PC-3 (cell line): ENCODE measurements around the gene PCDHGB3.

ENCODE experiments used
- CTCF ChIP-seq: fragments of 300-600 bp; sonication (generic); conservative IDR thresholded peaks from 2 replicates; pipeline ENCODE4 v1.5.1; 2017; ENCODE audit warnings: antibody characterized with exemption, low read depth, mild to moderate bottlenecking, low read length
- EZH2 ChIP-seq: fragments of 300-600 bp; sonication (generic); IDR thresholded peaks from one replicate; pipeline ENCODE4 v1.6.1; 2017; ENCODE audit warnings: antibody characterized with exemption, mild to moderate bottlenecking, low read length; ENCODE audit not compliant: unreplicated experiment
- EZH2phosphoT487 ChIP-seq: fragments of 300-600 bp; sonication (generic); IDR thresholded peaks from 2 replicates; pipeline ENCODE4 v1.6.1; 2018; ENCODE audit warnings: mild to moderate bottlenecking, antibody characterized with exemption, low read length, borderline replicate concordance

DNA sequence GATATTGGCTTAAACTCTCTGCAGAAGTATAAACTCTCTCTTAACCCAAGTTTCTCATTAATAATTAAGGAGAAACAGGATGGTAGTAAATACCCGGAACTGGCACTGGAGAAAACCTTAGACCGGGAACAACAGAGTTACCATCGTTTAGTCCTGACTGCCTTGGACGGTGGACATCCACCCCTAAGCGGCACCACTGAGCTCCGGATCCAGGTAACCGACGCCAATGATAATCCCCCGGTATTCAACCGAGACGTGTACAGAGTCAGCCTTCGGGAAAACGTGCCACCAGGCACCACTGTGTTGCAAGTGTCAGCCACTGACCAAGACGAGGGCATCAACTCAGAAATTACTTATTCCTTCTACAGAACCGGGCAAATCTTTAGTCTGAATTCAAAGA is 28.6 kb downstream of the PCDHGB3 start:
- TF ChIP-seq CTCF = no peak
- TF ChIP-seq EZH2 = no peak
- TF ChIP-seq EZH2phosphoT487 = no peak
